ENCODE data around the gene THUMPD1.
A peak's percentile ranks its signal among the peaks of the same experiment; 100 is the strongest.
"Not testable (repeated sequence)": the region's sequence is repeated elsewhere in the genome, so short reads cannot be mapped to it uniquely, and the experiment has no call there.

The THUMPD1 gene

GRCh38 chr16:20741554-20742285 lies at the start of gene THUMPD1:
THUMPD1 (minus strand) TSS chr16:20741818; CDS start chr16:20741739, 79 bp downstream.
- DNase-seq = peak; percentile 97 to 98

- no peak for DNase-seq
Measured at GRCh38 chr16:20789130-20789529, 47.5 kb upstream of the THUMPD1 start.

- DNase-seq = no peak
Measured at GRCh38 chr16:20784204-20784603, 42.6 kb upstream of the THUMPD1 start.

GRCh38 chr16:20782470-20782869 lies 40.9 kb upstream of the THUMPD1 start:
- DNase-seq = no peak

GRCh38 chr16:20781697-20782096 lies 40.1 kb upstream of the THUMPD1 start:
- DNase-seq = no peak

- peak; percentile 49 to 64 for DNase-seq
Measured at GRCh38 chr16:20774703-20775362, 33.2 kb upstream of the THUMPD1 start.

- no peak for DNase-seq
Measured at GRCh38 chr16:20773679-20774078, 32.1 kb upstream of the THUMPD1 start.

- DNase-seq = no peak
Measured at GRCh38 chr16:20768818-20769217, 27.2 kb upstream of the THUMPD1 start.

GRCh38 chr16:20768121-20768520 lies 26.5 kb upstream of the THUMPD1 start:
- DNase-seq = no peak

GRCh38 chr16:20767577-20767976 lies 26.0 kb upstream of the THUMPD1 start:
- DNase-seq = no peak

- DNase-seq = no peak
Measured at GRCh38 chr16:20766294-20766693, 24.7 kb upstream of the THUMPD1 start.

- no peak for DNase-seq
Measured at GRCh38 chr16:20765732-20766131, 24.1 kb upstream of the THUMPD1 start.

GRCh38 chr16:20764448-20764847 lies 22.8 kb upstream of the THUMPD1 start:
- DNase-seq = not testable (repeated sequence)

GRCh38 chr16:20763461-20764232 lies 22.0 kb upstream of the THUMPD1 start, which contains the start of gene ACSM3:
ACSM3 (plus strand) TSS chr16:20764014; CDS start chr16:20770035, 6,021 bp downstream.
- DNase-seq = peak; percentile 83 to 89

- no peak for DNase-seq
Measured at GRCh38 chr16:20762404-20763123, 20.9 kb upstream of the THUMPD1 start.

GRCh38 chr16:20761175-20761574 lies 19.6 kb upstream of the THUMPD1 start:
- no peak for DNase-seq

- DNase-seq = no peak
Measured at GRCh38 chr16:20760346-20760745, 18.7 kb upstream of the THUMPD1 start.

GRCh38 chr16:20755799-20756198 lies 14.2 kb upstream of the THUMPD1 start:
- DNase-seq = not testable (repeated sequence)

GRCh38 chr16:20755238-20755637 lies 13.6 kb upstream of the THUMPD1 start:
- no peak for DNase-seq

- no peak for DNase-seq
Measured at GRCh38 chr16:20753727-20754126, 12.1 kb upstream of the THUMPD1 start.

- DNase-seq = no peak
Measured at GRCh38 chr16:20750558-20750957, 8.9 kb upstream of the THUMPD1 start.

- DNase-seq = no peak
Measured at GRCh38 chr16:20749474-20749873, 7.9 kb upstream of the THUMPD1 start.

Data from CD4-positive, alpha-beta T cell treated with Interferon alpha-2 for 1 hour (primary cell).